Natural killer cell (primary cell): ENCODE data around the gene KCNH1. TPM values are rescaled to one million over a fixed set of nuclear protein-coding genes. Genes with fewer than 3 reads are reported as not detected.

Experiments
- ATAC-seq, 3 donors: fragments of 150-1000 bp in 2 of 3; fragments of 200-7000 bp in 1 of 3; cut with Tn5 transposase; 1 replicate in 1 of 3; 2 replicates in 2 of 3; pipeline ENCODE4 v1.10.0; 2021; ENCODE audit warnings: mild to moderate bottlenecking in 2 of 3, moderate library complexity in 2 of 3
- DNase-seq, 2 donors: peaks; one replicate each; pipeline versions ENCODE4 v3.0.0 to v3.0.0-alpha.2; 2013 to 2021; ENCODE audit warnings: mixed read lengths in 1 of 2
- H3K27ac ChIP-seq: one replicate; pipeline ENCODE4 v1.5.1; 2013; ENCODE audit warnings: mild to moderate bottlenecking, low read length
- H3K27me3 ChIP-seq: one replicate; pipeline ENCODE4 v1.6.1; 2013; ENCODE audit warnings: low read length; ENCODE audit not compliant: control insufficient read depth, insufficient read depth
- H3K36me3 ChIP-seq: one replicate; pipeline ENCODE4 v1.6.1; 2013; ENCODE audit warnings: low read length; ENCODE audit not compliant: control insufficient read depth, insufficient read depth
- H3K4me1 ChIP-seq: one replicate; pipeline ENCODE4 v1.6.1; 2013; ENCODE audit warnings: low read length; ENCODE audit not compliant: control insufficient read depth, insufficient read depth
- H3K4me3 ChIP-seq: one replicate; pipeline ENCODE4 v1.5.1; 2013; ENCODE audit warnings: low read length
- H3K9me3 ChIP-seq: one replicate; pipeline ENCODE4 v1.6.1; 2013; ENCODE audit warnings: low read length; ENCODE audit not compliant: control insufficient read depth, insufficient read depth
- H3K27ac Mint-ChIP-seq, 2 donors: one replicate each; pipeline ENCODE4 v1.8.0; 2022; ENCODE audit warnings: mild to moderate bottlenecking in 2 of 2, mixed read lengths in 2 of 2, moderate library complexity in 1 of 2
- H3K27me3 Mint-ChIP-seq, 2 donors: one replicate each; pipeline ENCODE4 v1.8.0; 2022; ENCODE audit warnings: low read depth in 2 of 2, mixed read lengths in 2 of 2
- H3K36me3 Mint-ChIP-seq: one replicate; pipeline ENCODE4 v1.8.0; 2022; ENCODE audit warnings: mixed read lengths
- H3K4me1 Mint-ChIP-seq, 2 donors: one replicate each; pipeline ENCODE4 v1.8.0; 2022; ENCODE audit warnings: mixed read lengths in 2 of 2
- H3K4me3 Mint-ChIP-seq: one replicate; pipeline ENCODE4 v1.8.0; 2022; ENCODE audit warnings: mild to moderate bottlenecking, moderate library complexity, mixed read lengths
- H3K9me3 Mint-ChIP-seq, 2 donors: one replicate each; pipeline ENCODE4 v1.8.0; 2022; ENCODE audit warnings: mixed read lengths in 2 of 2
- CTCF ChIP-seq: fragments of 200-600 bp; IDR thresholded peaks from one replicate; pipeline ENCODE4 v1.8.0; 2022; ENCODE audit warnings: antibody characterized with exemption
- WGBS: methylation state at CpG from one replicate; pipeline ENCODE4 v1.1.7; 2013; ENCODE audit warnings: missing lambda C conversion rate; ENCODE audit not compliant: insufficient coverage; 5-methylcytosine and 5-hydroxymethylcytosine counted together
- intact Hi-C: fragments of 100-400 bp; cut with micrococcal nuclease; formaldehyde crosslinking; loops from one replicate; pipeline ENCODE4 v1.14.2; 2022
- total RNA-seq, 4 donors: library from RNA; stranded (reverse); fragments of 120-200 nt in 1 of 4; gene quantifications; one replicate each; pipeline versions ENCODE4 v1.2.3 to v1.2.4, GENCODE V29; 2013 to 2022

Gene KCNH1
- total RNA-seq, 3 donors from 2014 or later (not counting 1 experiment from before 2014, with no cell fraction given) = not detected

- Histone ChIP-seq H3K4me1 (no peaks in the 10 kb centered on the region), H3K9me3 (no peaks in the 10 kb centered on the region), H3K36me3 (no peaks in the 10 kb centered on the region), H3K4me3 (no peak overlapping the region), H3K27ac (no peak overlapping the region), H3K27me3 (no peaks in the 10 kb centered on the region)
- no peak for TF ChIP-seq CTCF
- Mint-ChIP-seq H3K4me1 (no peaks in the 10 kb centered on the region), H3K4me3 (no peak overlapping the region), H3K27me3 (peaks cover 0 to 5% of the 10 kb centered on the region in 2 donors), H3K27ac (no peak overlapping the region), H3K36me3 (no peaks in the 10 kb centered on the region), H3K9me3 (peaks cover 4% of the 10 kb centered on the region in 2 donors)
- no CpG with 5 or more reads among the region's 1 CpG for WGBS
- intact Hi-C loops = no loop called here
- ATAC-seq = no peak
- DNase-seq = no peak
Measured at GRCh38 chr1:210981490-210981889, 152.5 kb downstream of the KCNH1 start.

- no peak for TF ChIP-seq CTCF
- intact Hi-C loops = no loop called here
- Histone ChIP-seq H3K4me3 (no peak overlapping the region), H3K4me1 (no peaks in the 10 kb centered on the region), H3K27ac (no peak overlapping the region), H3K9me3 (no peaks in the 10 kb centered on the region), H3K36me3 (no peaks in the 10 kb centered on the region), H3K27me3 (no peaks in the 10 kb centered on the region)
- DNase-seq (no peak), ATAC-seq (no peak)
- Mint-ChIP-seq H3K4me3 (no peak overlapping the region), H3K36me3 (no peaks in the 10 kb centered on the region), H3K27ac (no peak overlapping the region), H3K27me3 (peaks cover 0 to 1% of the 10 kb centered on the region in 2 donors), H3K9me3 (peaks cover 2 to 4% of the 10 kb centered on the region in 2 donors), H3K4me1 (no peaks in the 10 kb centered on the region)
Measured at GRCh38 chr1:210980082-210980481, 153.9 kb downstream of the KCNH1 start.

- Histone ChIP-seq H3K36me3 (no peaks in the 10 kb centered on the region), H3K9me3 (no peaks in the 10 kb centered on the region), H3K27me3 (no peaks in the 10 kb centered on the region), H3K4me3 (no peak overlapping the region), H3K27ac (no peak overlapping the region), H3K4me1 (no peaks in the 10 kb centered on the region)
- H3K9me3 Mint-ChIP-seq = peaks cover 0 to 3% of the 10 kb centered on the region in 2 donors
- H3K27ac Mint-ChIP-seq = no peak overlapping the region
- no peaks in the 10 kb centered on the region for H3K27me3 Mint-ChIP-seq
- H3K4me1 Mint-ChIP-seq = no peaks in the 10 kb centered on the region
- 47% methylated on average over 1 of the region's 3 CpGs for WGBS
- intact Hi-C loops = no loop called here
- DNase-seq (no peak), ATAC-seq (no peak)
- no peaks in the 10 kb centered on the region for H3K36me3 Mint-ChIP-seq
- no peak overlapping the region for H3K4me3 Mint-ChIP-seq
- no peak for TF ChIP-seq CTCF
Measured at GRCh38 chr1:210978974-210979354, 155.0 kb downstream of the KCNH1 start.

GRCh38 chr1:210978316-210978973 lies 155.5 kb downstream of the KCNH1 start:
- no peak overlapping the region for H3K27ac ChIP-seq
- no peak overlapping the region for H3K27ac Mint-ChIP-seq
- no peaks in the 10 kb centered on the region for H3K36me3 ChIP-seq
- H3K4me1 ChIP-seq = no peaks in the 10 kb centered on the region
- 59% methylated on average over 3 of the region's 6 CpGs for WGBS
- no peaks in the 10 kb centered on the region for H3K27me3 ChIP-seq
- no peaks in the 10 kb centered on the region for H3K27me3 Mint-ChIP-seq
- H3K4me3 ChIP-seq = no peak overlapping the region
- H3K9me3 Mint-ChIP-seq = peaks cover 0 to 4% of the 10 kb centered on the region in 2 donors
- no peak for TF ChIP-seq CTCF
- no peaks in the 10 kb centered on the region for H3K9me3 ChIP-seq
- ATAC-seq = no peak
- H3K36me3 Mint-ChIP-seq = no peaks in the 10 kb centered on the region
- no peak for DNase-seq
- no peaks in the 10 kb centered on the region for H3K4me1 Mint-ChIP-seq
- H3K4me3 Mint-ChIP-seq = no peak overlapping the region
- intact Hi-C loops = no loop called here
